Mammary epithelial cell (primary cell): ENCODE measurements around the gene PKP2.

Experiments used
- EZH2 ChIP-seq: IDR thresholded peaks from 2 replicates; pipeline ENCODE4 v1.6.1; 2012; ENCODE audit warnings: low read length, inconsistent platforms, borderline replicate concordance
- TF ChIP-seq, protein P1 (sequence below), 2 donors: IDR thresholded peaks in 1 of 2; conservative IDR thresholded peaks in 1 of 2; 2 replicates each; pipeline ENCODE4 v1.5.1; 2011 to 2012; ENCODE audit warnings: inconsistent platforms in 2 of 2, low read length in 2 of 2, mild to moderate bottlenecking in 2 of 2, control low read depth in 1 of 2, low read depth in 1 of 2; ENCODE audit not compliant: insufficient read depth in 1 of 2; ENCODE audit errors: extremely low read depth in 1 of 2

GRCh38 chr12:32896432-32897280 is at the start of gene PKP2:
- TF ChIP-seq, protein P1, sequence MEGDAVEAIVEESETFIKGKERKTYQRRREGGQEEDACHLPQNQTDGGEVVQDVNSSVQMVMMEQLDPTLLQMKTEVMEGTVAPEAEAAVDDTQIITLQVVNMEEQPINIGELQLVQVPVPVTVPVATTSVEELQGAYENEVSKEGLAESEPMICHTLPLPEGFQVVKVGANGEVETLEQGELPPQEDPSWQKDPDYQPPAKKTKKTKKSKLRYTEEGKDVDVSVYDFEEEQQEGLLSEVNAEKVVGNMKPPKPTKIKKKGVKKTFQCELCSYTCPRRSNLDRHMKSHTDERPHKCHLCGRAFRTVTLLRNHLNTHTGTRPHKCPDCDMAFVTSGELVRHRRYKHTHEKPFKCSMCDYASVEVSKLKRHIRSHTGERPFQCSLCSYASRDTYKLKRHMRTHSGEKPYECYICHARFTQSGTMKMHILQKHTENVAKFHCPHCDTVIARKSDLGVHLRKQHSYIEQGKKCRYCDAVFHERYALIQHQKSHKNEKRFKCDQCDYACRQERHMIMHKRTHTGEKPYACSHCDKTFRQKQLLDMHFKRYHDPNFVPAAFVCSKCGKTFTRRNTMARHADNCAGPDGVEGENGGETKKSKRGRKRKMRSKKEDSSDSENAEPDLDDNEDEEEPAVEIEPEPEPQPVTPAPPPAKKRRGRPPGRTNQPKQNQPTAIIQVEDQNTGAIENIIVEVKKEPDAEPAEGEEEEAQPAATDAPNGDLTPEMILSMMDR (conservative IDR thresholded peaks at IDR 0.05 in 1 of 2, IDR thresholded peaks at IDR 0.05 in 1 of 2; ENCODE audit: extremely low read depth in 1 of 2, insufficient read depth in 1 of 2, low read depth in 1 of 2, low read length in 2 of 2) = no peak
- no peak for TF ChIP-seq EZH2
